H9 (cell line): ENCODE results near the gene VPS25. TPM values are rescaled to one million over a fixed set of nuclear protein-coding genes. Genes with fewer than 3 reads are reported as not detected.

Experiments
- DNase-seq: peaks from one replicate; pipeline ENCODE4 v3.0.0-alpha.2; 2017
- H2AFZ ChIP-seq: one replicate; pipeline ENCODE4 v1.6.1; 2013; ENCODE audit warnings: mild to moderate bottlenecking, low read length, control low read depth, moderate library complexity
- H2AK5ac ChIP-seq: 2 replicates; pipeline ENCODE4 v1.6.1; 2013; ENCODE audit warnings: low read length, control low read depth, mixed read lengths; ENCODE audit not compliant: insufficient read length
- H2BK120ac ChIP-seq: one replicate; pipeline ENCODE4 v1.6.1; 2013; ENCODE audit warnings: low read depth, mild to moderate bottlenecking, low read length, control low read depth, inconsistent platforms; ENCODE audit not compliant: poor library complexity, severe bottlenecking
- H2BK12ac ChIP-seq: 2 replicates; pipeline ENCODE4 v1.6.1; 2013; ENCODE audit warnings: low read length, control low read depth, mixed read lengths, low read depth; ENCODE audit not compliant: insufficient read length
- H2BK15ac ChIP-seq: 2 replicates; pipeline ENCODE4 v1.6.1; 2013; ENCODE audit warnings: low read depth, low read length, control low read depth
- H2BK20ac ChIP-seq: one replicate; pipeline ENCODE4 v1.6.1; 2013; ENCODE audit warnings: low read depth, mild to moderate bottlenecking, low read length, control low read depth, inconsistent platforms; ENCODE audit not compliant: poor library complexity, severe bottlenecking
- H2BK5ac ChIP-seq: 2 replicates; pipeline ENCODE4 v1.6.1; 2013; ENCODE audit warnings: low read length, control low read depth, mixed read lengths; ENCODE audit not compliant: insufficient read length
- H3K14ac ChIP-seq: 2 replicates; pipeline ENCODE4 v1.6.1; 2013; ENCODE audit warnings: low read length, control low read depth; ENCODE audit not compliant: insufficient read depth
- H3K18ac ChIP-seq: 2 replicates; pipeline ENCODE4 v1.6.1; 2013; ENCODE audit warnings: low read depth, mild to moderate bottlenecking, mixed read lengths, low read length, control low read depth; ENCODE audit not compliant: insufficient read length
- H3K23ac ChIP-seq: 2 replicates; pipeline ENCODE4 v1.6.1; 2013; ENCODE audit warnings: low read length, control low read depth, mixed read lengths, low read depth; ENCODE audit not compliant: insufficient read length
- H3K23me2 ChIP-seq: 2 replicates; pipeline ENCODE4 v1.6.1; 2013; ENCODE audit warnings: low read depth, mild to moderate bottlenecking, mixed read lengths, low read length, control low read depth; ENCODE audit not compliant: insufficient read length, poor library complexity, severe bottlenecking
- H3K27ac ChIP-seq: 2 replicates; pipeline ENCODE4 v1.5.1; 2013; ENCODE audit warnings: low read length, control low read depth, mixed read lengths, low read depth; ENCODE audit not compliant: insufficient read length
- H3K27me3 ChIP-seq: 2 replicates; pipeline ENCODE4 v1.6.1; 2013; ENCODE audit warnings: low read length, control low read depth, inconsistent platforms; ENCODE audit not compliant: insufficient read depth
- H3K4ac ChIP-seq: 2 replicates; pipeline ENCODE4 v1.6.1; 2013; ENCODE audit warnings: low read depth, mild to moderate bottlenecking, control low read depth, inconsistent platforms, low read length, moderate library complexity
- H3K4me1 ChIP-seq: 2 replicates; pipeline ENCODE4 v1.6.1; 2013; ENCODE audit warnings: low read length, control low read depth, inconsistent platforms; ENCODE audit not compliant: insufficient read depth
- H3K4me2 ChIP-seq: 2 replicates; pipeline ENCODE4 v1.6.1; 2013; ENCODE audit warnings: low read length, control low read depth, mixed read lengths; ENCODE audit not compliant: insufficient read length, insufficient read depth
- H3K56ac ChIP-seq: 2 replicates; pipeline ENCODE4 v1.6.1; 2013; ENCODE audit warnings: low read depth, mild to moderate bottlenecking, mixed read lengths, low read length, control low read depth; ENCODE audit not compliant: insufficient read length
- H3K79me1 ChIP-seq: 2 replicates; pipeline ENCODE4 v1.6.1; 2013; ENCODE audit warnings: low read depth, mild to moderate bottlenecking, moderate library complexity, low read length, control low read depth, inconsistent platforms; ENCODE audit not compliant: insufficient read depth, poor library complexity, severe bottlenecking
- H3K79me2 ChIP-seq: 2 replicates; pipeline ENCODE4 v1.6.1; 2013; ENCODE audit warnings: low read length, control low read depth, inconsistent platforms; ENCODE audit not compliant: insufficient read depth
- H3K9ac ChIP-seq: 2 replicates; pipeline ENCODE4 v1.6.1; 2013; ENCODE audit warnings: low read length, control low read depth, mixed read lengths; ENCODE audit not compliant: insufficient read length; ENCODE audit errors: extremely low read depth
- H3K9me3 ChIP-seq: one replicate; pipeline ENCODE4 v1.6.1; 2013; ENCODE audit warnings: low read depth, low read length, inconsistent platforms; ENCODE audit not compliant: control insufficient read depth
- H3T11ph ChIP-seq: one replicate; pipeline ENCODE4 v1.6.1; 2013; ENCODE audit warnings: mild to moderate bottlenecking, low read length, control low read depth, inconsistent platforms
- H4K20me1 ChIP-seq: one replicate; pipeline ENCODE4 v1.6.1; 2013; ENCODE audit not compliant: control insufficient read depth, insufficient read length, insufficient read depth
- H4K5ac ChIP-seq: 2 replicates; pipeline ENCODE4 v1.6.1; 2013; ENCODE audit warnings: low read depth, mild to moderate bottlenecking, mixed read lengths, low read length, control low read depth; ENCODE audit not compliant: insufficient read length
- H4K8ac ChIP-seq: replicated peaks from 2 replicates; pipeline ENCODE4 v1.6.1; 2013; ENCODE audit warnings: low read length, control low read depth, mixed read lengths, low read depth; ENCODE audit not compliant: insufficient read length
- H4K91ac ChIP-seq: 2 replicates; pipeline ENCODE4 v1.6.1; 2013; ENCODE audit warnings: low read depth, mild to moderate bottlenecking, moderate library complexity, mixed read lengths, low read length, control low read depth; ENCODE audit not compliant: insufficient read length
- H3K27ac Mint-ChIP-seq, 3 experiments: 2 replicates in 2 of 3; 3 replicates in 1 of 3; pipeline ENCODE4 v1.8.0; 2020 to 2021; ENCODE audit warnings: mixed read lengths in 3 of 3, mild to moderate bottlenecking in 1 of 3, moderate library complexity in 1 of 3
- H3K27me3 Mint-ChIP-seq: 2 replicates; pipeline ENCODE4 v1.8.0; 2021; ENCODE audit warnings: low read depth, mild to moderate bottlenecking, moderate library complexity, mixed read lengths
- H3K36me3 Mint-ChIP-seq, 3 experiments: 2 replicates in 2 of 3; 3 replicates in 1 of 3; pipeline ENCODE4 v1.8.0; 2020 to 2021; ENCODE audit warnings: low read depth in 3 of 3, mixed read lengths in 3 of 3; ENCODE audit not compliant: insufficient read depth in 1 of 3
- H3K4me1 Mint-ChIP-seq, 2 experiments: 2 replicates each; pipeline ENCODE4 v1.8.0; 2020; ENCODE audit warnings: mixed read lengths in 2 of 2
- H3K4me3 Mint-ChIP-seq, 2 experiments: 2 replicates in 1 of 2; 3 replicates in 1 of 2; pipeline ENCODE4 v1.8.0; 2020 to 2021; ENCODE audit warnings: mild to moderate bottlenecking in 2 of 2, mixed read lengths in 2 of 2, moderate library complexity in 1 of 2
- H3K9me3 Mint-ChIP-seq, 2 experiments: 2 replicates in 1 of 2; 3 replicates in 1 of 2; pipeline ENCODE4 v1.8.0; 2020; ENCODE audit warnings: mild to moderate bottlenecking in 2 of 2, mixed read lengths in 2 of 2, moderate library complexity in 1 of 2
- WGBS: extraction: QIAGEN DNeasy Blood & Tissue Kit; methylation state at CpG from one replicate; pipeline ENCODE4 v1.1.7; 2013; ENCODE audit warnings: missing lambda C conversion rate, low lambda C conversion rate, mixed read lengths; ENCODE audit not compliant: insufficient read length; ENCODE audit errors: extremely low coverage; 5-methylcytosine and 5-hydroxymethylcytosine counted together
- total RNA-seq: library from RNA; stranded (reverse); gene quantifications from 2 replicates; pipeline ENCODE4 v1.2.1, GENCODE V29; 2021
- TF ChIP-seq, protein P1 (sequence below): fragments of 200-600 bp; sonication (generic); conservative IDR thresholded peaks from 3 replicates; pipeline ENCODE4 v1.8.0; 2021; ENCODE audit warnings: antibody characterized with exemption, mild to moderate bottlenecking

VPS25 gene
- total RNA-seq, 1 experiment from 2014 or later = 113 TPM

DNA sequence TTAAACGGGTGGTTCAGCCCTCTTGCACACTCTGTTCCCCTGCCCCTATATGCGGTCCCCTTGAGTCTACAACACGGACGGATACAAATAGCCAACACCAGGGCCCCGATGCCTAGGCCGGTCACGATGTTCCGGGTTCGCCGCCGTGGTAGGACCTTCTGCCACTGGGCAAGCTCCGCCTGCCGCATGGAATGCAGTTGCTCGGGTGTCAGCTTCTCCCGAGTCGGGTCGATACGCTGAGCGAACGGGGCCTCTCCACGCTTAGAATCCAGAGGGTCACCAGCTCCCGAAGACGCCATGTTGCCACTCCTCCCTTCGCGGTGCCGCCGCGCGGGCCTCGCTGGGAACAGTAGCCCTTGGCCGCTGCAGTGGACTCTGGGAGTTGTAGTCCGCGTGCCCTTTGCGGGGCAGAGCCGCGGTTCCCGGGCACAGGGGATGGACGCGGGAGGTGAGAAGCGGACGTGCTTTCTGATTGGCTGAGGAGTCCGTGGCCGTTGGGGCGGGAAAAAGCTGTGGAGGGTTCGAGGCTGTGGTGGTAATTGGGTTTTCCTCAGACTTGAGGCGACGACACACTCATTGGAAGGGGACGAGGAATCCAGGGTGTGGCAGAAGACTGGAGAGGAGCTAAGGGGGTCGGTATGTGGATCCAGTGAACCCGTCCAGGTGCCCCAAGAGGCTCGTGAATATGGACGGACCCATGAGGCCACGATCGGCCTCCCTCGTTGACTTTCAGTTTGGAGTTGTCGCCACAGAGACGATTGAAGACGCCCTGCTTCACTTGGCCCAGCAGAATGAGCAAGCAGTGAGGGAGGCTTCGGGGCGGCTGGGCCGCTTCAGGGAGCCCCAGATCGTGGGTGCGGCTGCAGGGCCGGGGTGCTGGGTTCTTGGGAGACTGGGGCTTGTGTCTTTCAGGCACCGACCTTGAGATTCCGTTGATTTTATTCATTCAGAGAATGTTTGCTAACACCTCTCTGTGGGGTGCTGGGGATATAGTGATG is 25.4 kb downstream of the VPS25 start, which contains the start of the genes CNTD1 and COA3:
CNTD1 (plus strand) TSS at position 479 of the 998 bp plus-strand sequence; CDS start at position 686, 207 bp downstream.
COA3 (minus strand) TSS at position 322 of the 998 bp plus-strand sequence; CDS start at position 299, 23 bp downstream.
- peak within 1 kb of the TSS; percentile 92 for H3K4me3 Mint-ChIP-seq
- Histone ChIP-seq H3K79me1 (no peaks in the 10 kb centered on the region), H2BK12ac (no peak within 1 kb of the TSS), H3K18ac (peak within 1 kb of the TSS; percentile 59), H3K27me3 (no peaks in the 10 kb centered on the region), H2AK5ac (no peak within 1 kb of the TSS), H3K27ac (no peak within 1 kb of the TSS), H2BK5ac (no peak within 1 kb of the TSS), H3T11ph (no peak within 1 kb of the TSS), H2BK15ac (no peak within 1 kb of the TSS), H2BK120ac (no peak within 1 kb of the TSS), H4K5ac (no peak within 1 kb of the TSS), H3K4me1 (no peaks in the 10 kb centered on the region; the same call in 1 of the 2 replicates), H4K20me1 (no peaks in the 10 kb centered on the region), H3K9me3 (no peaks in the 10 kb centered on the region), H3K9ac (peak within 1 kb of the TSS; percentile 86), H3K23ac (no peak within 1 kb of the TSS), H3K23me2 (no peaks in the 10 kb centered on the region), H3K56ac (no peak within 1 kb of the TSS), H3K4ac (no peak within 1 kb of the TSS), H2AFZ (no peak within 1 kb of the TSS), H3K14ac (peak within 1 kb of the TSS; percentile 9; the same call in 1 of the 2 replicates), H4K91ac (no peak within 1 kb of the TSS), H2BK20ac (no peak within 1 kb of the TSS), H3K4me2 (peak within 1 kb of the TSS; percentile 70), H3K79me2 (no peaks in the 10 kb centered on the region), H4K8ac (no peak within 1 kb of the TSS)
- peak; percentile 96 for DNase-seq
- no CpG with 5 or more reads among the region's 66 CpGs for WGBS
- H3K27me3 Mint-ChIP-seq = peaks cover 30% of the 10 kb centered on the region
- TF ChIP-seq, protein P1, sequence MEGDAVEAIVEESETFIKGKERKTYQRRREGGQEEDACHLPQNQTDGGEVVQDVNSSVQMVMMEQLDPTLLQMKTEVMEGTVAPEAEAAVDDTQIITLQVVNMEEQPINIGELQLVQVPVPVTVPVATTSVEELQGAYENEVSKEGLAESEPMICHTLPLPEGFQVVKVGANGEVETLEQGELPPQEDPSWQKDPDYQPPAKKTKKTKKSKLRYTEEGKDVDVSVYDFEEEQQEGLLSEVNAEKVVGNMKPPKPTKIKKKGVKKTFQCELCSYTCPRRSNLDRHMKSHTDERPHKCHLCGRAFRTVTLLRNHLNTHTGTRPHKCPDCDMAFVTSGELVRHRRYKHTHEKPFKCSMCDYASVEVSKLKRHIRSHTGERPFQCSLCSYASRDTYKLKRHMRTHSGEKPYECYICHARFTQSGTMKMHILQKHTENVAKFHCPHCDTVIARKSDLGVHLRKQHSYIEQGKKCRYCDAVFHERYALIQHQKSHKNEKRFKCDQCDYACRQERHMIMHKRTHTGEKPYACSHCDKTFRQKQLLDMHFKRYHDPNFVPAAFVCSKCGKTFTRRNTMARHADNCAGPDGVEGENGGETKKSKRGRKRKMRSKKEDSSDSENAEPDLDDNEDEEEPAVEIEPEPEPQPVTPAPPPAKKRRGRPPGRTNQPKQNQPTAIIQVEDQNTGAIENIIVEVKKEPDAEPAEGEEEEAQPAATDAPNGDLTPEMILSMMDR = 0 out of 3 replicates have a peak, but pooled peaks have one; percentile 10
- H3K36me3 Mint-ChIP-seq = peaks cover 5 to 24% (median 20%) of the 10 kb centered on the region in 3 experiments; a peak in 6 of 7 replicates
- peak within 1 kb of the TSS in 2 of 3 experiments; percentile 52 to 83; a peak in 4 of 7 replicates for H3K27ac Mint-ChIP-seq
- H3K9me3 Mint-ChIP-seq = peaks cover 5 to 8% of the 10 kb centered on the region in 2 experiments
- H3K4me1 Mint-ChIP-seq = peaks cover 6 to 7% of the 10 kb centered on the region in 2 experiments
